Measurements from ENCODE around the gene KIF1A. TPM values are rescaled to one million over a fixed set of nuclear protein-coding genes. Genes with fewer than 3 reads are reported as not detected.

KIF1A gene
- polyA plus RNA-seq, 4 donors = 7.9 to 15.8 (median 12.5) TPM

DNA sequence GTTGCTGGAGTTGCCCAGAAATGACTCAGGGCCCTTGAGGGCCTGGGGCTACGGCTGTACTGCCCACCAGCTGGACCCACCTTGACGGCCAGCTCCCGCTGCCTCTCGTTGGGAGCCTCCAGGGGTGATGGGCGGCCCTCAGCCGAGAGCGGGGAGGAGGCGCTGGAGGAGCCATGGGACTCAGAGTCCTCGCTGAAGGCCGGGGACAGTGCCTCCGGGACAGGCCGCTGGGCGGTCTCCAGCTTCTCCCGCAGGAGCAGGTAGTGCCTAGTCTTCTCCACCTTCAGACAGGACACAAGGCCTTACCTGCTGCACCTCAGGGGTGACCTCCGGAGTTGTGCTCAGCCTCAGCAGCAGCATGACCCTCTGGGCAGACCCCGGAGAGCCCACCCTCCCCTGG is 97.6 kb downstream of the KIF1A start:
- DNase-seq (ENCODE audit: low read depth in 4 of 4, low spot score in 2 of 4) = no peak

DNA sequence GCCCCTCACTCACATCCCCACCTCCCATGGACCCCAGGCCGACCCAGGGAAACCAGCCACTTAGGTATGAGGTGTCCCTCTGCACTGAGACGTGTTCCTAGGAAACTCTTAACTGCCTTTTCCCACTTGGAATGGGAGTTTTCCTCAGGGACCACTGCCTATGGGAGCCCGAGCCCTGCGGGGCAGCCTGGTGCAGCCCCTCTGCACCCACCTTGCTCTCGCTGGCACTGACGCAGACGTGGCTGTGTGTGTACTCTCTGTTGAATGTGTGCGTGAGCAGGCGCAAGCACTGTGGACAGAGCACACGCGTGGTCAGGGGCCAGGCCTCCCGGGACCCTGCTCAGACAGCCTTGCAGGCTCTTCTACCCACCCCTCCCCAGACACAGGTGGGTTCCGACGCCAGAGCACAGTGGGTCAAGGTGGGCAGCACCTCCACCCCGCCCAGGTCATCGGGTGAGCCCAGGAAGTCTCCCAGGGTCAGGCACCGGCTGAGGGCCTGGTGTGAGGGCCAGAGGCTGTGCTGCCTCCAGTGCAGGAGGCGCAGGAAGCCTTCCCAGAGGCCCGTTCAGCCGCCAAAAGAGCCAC is 98.3 kb downstream of the KIF1A start:
- DNase-seq (ENCODE audit: low read depth in 4 of 4, low spot score in 2 of 4) = no peak

DNA sequence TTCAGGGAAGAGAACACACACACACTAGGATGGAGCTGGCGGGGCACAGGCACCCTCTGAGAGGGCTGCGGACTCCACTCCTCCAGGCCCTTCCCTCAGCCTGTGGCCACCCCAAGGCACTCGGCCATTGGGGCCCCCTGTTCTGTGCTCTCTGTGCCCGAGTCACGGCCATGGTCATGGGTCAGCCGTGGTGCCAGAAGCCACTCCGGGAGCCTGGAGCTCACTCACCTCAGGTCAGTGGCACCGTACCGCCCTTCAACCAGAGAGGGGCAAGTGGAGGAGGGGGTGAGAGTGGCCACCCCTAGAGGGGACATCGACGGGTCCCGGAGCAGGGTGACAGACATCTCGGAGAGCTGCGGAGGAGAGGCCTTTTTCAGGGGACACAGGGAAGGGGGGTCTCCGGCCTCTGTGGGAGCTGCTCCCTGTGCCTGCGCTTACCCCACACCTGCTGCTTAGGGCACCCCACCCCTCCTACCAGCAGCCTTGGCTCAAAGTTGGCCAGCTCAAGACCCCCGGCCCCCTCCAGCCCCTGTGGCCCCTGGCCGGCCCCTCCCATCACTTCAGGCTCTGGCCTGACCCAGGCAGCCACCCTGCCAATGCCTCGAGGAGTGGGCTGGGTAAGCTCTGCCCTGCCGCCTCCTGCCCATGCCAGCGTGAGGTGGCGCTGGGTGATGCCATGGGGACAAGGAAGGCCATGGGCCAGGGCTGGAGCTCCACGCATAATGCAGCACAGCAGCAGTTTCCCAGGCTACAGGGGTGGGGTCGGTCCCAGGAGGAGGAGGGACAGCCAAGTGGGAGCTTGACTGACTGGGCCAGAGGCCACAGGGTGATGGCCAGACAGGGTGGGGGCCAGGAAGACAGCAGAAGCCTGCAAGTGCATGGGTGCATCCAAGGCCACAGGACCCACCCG is 99.1 kb downstream of the KIF1A start:
- no peak for DNase-seq (ENCODE audit: low read depth in 4 of 4, low spot score in 2 of 4)

DNA sequence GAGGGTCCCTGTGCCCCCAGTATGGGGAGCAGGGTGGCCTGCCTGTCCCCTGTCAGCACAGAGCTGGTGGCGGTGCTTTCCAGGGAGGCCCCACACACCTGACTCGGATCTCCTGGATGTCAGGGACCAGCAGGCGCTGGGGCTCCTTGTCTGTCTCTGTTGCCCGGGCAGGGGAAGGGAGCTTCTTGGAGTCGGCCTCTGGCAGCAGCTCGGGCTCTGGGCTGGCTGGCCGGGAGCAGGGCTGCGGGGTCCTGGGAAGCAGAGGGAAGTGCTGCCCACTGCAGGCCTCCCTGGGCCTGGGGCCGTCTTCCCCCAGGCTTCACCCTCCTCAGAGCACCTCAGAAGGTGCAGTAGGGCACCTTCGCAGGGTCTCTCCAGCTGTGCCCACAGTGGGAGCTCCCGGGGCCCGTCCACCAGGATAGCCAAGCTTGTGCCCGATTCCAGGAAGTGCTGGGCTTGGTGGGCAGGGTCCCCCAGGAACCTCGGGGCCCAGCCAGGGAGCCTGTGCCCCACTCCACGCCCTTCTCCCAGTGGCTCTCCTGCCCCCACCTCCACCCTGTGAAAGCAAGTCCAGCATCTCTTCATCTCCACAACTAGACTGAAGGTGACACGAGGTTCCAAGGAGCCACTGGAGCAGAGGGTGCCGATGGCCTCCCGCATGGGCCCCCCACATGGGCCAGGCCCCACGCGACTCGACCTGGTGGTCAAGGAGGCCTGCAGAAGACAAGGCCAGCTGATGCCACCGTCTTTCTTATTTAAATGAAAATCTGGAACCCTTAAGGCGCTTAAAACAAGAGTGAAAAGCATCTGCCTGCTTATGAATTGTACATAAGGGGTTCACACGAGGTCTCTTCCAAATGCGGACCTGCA is 100.1 kb downstream of the KIF1A start:
- DNase-seq (ENCODE audit: low read depth in 4 of 4, low spot score in 2 of 4) = no peak

DNA sequence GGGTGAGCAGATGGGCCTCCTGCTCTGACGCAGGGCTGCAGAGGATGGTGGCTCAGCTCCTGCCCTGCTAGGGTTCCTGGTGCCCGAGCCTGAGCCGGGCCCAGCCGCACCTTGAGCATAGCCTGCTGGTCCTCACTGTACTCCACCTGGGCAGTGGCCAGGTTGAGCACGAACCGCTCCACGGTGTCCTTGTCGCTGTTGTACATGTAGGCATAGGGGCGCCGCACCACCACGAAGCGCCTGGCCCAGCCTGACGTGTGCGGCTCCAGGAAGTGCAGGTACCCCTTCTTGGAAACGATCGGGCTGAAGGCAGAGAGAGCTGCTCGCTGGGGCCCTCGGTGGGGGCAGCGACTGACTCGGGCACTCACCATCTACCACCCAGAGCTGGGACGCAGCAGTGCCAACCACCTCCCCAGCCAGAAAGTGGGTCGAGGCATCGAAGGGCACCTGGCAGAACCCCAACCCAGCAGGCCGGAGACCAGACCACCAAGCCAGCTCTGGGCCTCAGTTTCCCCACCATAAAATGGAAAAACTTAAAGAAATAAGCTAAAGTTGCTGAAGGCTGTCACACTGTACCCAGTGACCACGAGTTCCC is 101.0 kb downstream of the KIF1A start:
- no peak for DNase-seq (ENCODE audit: low read depth in 4 of 4, low spot score in 2 of 4)

DNA sequence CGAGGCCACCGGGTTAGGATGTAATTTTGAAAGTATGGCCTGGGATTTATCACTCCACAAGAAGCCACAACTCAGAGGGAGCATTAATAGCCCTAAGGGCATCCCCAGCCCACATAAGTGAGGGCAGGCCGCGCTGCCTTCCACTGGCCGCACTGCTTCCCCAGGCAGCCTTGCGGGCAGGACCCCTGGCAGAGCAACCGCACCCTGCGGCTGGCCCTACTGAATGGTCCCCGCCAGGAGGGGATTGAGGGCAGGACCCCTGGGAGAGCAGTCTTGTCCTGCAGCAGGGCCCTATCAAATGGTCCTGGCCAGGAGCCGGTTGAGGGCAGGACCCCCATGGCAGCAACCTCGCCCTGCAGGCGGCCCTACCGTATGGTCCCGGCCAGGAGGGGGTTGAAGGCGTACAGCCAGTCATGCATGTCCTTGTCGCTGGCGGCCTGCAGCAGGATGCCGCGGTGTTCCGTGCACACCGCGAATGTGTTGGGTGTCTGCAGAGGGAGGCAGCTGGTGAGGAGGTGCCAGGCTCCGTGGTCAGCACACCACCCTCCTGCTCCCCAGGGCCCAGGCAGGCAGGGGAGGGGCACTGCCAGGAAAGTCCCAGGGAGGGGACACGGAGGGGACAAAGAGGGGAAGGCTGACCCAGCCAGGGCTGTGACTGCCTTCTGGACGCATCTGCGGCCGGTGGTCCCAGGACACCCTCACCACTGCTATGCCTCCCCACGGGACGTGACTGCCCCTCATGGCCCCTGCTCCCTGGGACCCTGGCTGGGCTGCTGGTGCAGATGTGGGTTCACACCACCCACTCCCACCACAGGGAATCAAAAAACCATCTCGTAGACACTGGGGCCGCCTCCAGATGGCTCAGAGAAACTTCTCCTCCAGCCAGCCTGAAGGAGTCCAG is 102.1 kb downstream of the KIF1A start:
- no peak for DNase-seq (ENCODE audit: low read depth in 4 of 4, low spot score in 2 of 4)

DNA sequence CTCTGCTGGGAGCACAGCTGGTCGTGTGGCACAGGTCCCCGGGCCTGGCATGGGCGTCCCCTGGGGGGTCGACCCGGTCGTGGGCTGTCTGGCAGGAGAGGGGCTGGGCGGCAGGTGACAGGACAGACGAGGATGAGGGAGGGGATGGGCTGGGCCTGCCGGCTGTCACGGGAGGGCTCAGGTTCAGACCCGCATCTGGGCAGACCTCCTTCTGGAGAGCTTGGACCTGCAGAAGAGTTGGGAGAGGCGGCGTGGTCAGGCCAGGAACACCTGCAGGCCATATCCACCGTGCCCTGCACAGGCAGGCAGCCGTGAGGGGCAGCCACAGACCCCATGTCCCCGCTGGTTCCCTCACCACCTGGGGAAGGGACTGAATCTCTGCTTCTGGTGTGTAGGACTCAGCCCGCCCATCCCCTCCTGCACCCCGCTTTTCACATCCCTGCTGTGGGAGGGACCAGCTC is 102.8 kb downstream of the KIF1A start:
- DNase-seq (ENCODE audit: low read depth in 4 of 4, low spot score in 2 of 4) = no peak

DNA sequence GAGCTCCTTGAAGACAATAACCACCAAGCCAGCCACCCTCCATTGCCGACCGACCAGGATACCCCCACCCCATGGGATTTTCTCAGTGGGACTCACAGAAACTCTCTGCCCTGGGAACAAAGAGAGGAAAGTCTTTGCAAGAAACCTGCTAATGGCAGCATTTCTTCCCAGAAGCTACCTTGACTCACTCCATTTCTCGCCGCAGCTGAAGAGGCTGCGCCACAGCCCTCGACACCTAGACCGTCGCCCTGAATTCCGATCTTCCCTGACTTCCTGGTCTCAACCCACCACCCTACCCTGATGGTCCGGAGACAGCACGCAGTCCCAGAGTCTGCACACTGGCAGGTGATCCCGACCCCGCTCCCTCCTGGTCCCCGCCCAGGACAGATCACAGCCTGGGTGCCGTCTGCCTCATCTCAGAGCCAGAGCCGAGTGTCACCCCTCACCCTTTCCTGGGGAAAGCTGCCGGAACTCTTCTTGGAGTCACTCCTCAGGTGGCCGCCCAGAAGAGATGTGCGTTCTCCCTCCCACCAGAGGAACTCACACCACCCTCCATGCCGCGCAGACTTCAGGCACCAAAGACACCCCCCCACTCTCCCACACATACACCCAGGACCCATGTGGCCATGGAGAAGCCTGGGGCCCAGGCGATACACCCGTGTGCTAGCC is 103.8 kb downstream of the KIF1A start:
- DNase-seq (ENCODE audit: low read depth in 4 of 4, low spot score in 2 of 4) = no peak

DNA sequence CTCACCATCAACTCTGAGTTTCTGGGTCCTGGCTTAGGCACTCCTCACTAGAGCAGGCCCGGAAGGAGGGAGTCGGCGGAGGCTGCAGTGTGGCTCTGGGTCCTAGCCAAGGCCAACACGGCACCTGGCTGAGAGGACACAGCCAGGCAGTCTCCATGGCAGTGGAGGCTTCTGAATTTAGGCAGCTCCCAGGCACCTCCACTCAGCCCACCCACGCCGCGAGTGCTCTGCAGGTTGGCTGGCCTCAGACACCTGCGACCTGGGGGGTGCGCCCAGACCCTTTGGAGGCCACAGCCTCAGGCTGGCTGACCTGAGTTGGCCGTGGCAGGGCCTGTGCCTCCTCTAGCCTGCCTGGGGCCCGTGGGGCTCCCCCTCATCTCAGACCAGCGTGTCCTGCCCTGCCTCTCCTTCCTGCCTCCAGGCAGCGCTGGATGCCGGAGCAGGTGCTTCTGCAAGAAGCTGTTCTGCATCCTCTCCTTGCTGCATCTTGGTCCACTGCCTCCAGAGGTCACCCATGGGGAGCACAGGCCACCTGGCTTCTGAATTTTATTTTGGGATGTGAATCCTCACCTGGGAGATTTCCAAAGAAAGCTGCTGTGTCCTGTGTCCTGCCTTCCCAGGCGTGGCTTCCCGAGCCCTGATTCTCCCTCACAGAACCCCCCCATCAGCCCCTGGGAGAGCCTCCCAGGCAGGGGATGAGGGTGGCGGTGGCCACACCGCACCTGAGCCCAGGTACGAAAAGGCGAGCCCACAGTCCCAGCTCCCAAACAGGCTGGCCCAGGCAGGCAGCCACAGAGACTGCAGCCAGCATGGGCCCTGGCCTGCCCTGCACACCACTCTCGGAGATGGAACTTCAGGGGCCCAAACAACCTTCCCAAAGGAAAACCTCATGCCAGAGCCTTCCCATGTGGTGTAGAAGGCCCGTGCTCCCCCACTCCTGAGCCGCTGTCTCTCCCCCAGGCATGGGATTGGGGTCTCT is 105.0 kb downstream of the KIF1A start:
- DNase-seq (ENCODE audit: low read depth in 4 of 4, low spot score in 2 of 4) = no peak

DNA sequence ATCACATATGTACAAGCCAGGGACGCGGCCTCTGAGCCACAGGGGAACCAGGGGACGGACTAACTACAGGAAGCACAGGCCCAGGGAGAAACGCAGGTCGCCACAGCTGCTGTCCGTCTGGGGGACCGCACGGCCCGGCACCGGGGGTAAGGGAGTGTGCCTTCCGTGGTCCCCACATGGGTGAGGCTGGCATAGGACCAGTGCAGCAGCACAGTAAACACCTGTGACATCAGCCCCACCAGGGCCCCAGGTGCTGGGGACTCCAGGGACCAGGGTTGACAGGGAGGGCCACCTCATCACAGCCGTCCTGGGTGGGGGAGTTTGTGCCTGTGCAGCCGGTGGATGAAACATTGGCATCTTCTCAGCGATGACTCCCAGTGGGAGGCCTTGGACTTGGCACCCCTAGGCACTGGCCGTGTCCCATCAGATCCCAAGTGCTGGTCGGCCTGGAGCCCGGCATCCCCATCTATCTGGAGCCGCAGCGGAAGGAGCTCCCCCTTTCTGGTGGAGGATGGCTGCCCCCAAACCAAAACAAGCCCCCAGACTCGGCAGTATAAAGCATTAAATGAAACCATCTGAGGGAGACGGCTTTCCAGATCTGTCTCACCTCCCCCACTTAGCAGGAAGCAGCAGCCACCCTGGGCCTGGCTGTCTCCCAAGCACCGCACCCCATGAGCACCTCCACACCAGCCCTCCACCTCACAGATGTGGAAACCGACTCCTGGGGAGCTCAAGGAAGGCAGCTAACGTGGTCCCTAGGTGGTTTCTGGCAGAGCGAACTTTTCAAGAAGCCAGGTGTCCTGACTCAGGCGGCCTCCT is 105.9 kb downstream of the KIF1A start:
- no peak for DNase-seq (ENCODE audit: low read depth in 4 of 4, low spot score in 2 of 4)

DNA sequence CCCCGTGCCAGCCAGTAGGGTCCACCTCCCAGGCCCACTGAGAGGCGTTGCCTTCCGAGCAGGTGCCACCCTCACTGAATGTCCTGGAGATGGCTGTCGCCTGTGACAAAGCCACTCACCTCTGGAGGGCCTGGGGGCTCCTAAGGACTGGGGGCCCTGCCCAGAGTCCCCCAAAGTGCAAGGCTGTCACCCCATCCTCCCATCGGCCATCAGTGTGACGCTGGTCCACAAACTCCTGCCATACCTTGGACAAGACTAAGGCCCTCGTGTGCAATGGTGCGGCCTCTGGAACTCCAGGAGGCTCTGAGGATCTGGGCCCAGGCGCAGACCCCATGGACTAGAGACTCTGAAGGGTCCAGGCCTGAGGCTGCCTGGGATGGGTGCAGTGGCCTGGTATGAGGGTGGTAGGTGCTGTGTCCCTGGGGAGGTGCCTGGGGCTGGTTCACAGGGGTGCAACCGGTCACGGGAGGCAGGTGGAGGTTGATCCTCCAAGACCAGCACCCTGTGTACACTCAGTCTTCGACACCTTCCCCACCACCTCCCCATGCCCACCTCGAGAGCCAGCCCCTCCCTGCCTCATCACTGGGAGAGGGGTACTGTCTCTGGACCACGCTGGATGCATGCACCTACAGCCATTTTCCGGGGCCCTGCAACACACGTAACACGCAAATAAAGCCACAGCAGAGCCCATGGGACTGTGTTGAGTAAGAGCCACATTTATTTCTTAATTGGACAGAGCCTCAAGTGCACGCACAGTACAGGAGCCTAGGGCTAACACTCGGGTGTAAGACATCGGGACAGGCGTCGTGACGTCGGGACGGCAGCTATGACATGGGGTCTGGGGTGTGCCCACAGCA is 106.7 kb downstream of the KIF1A start:
- DNase-seq (ENCODE audit: low read depth in 4 of 4, low spot score in 2 of 4) = no peak

DNA sequence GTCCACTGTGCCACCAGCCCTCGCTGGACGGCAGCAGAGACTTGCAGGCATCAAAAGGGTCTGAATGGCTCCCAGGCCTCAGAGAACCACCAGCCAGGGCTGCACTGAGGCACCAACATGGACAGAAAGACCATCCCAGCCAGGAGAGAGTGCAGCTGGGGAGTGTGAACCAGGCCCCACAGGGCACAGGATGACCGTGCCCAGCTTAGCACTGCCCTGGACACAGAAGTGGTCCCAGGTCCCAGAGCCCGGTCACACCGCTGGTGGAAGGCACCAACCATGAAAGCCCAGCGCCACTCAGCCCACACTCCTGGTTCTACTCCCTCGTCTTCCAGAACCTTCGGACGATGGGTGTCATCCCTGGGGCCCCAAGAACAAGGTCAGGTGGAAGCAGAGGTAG is 107.9 kb downstream of the KIF1A start:
- DNase-seq (ENCODE audit: low read depth in 4 of 4, low spot score in 2 of 4) = no peak

DNA sequence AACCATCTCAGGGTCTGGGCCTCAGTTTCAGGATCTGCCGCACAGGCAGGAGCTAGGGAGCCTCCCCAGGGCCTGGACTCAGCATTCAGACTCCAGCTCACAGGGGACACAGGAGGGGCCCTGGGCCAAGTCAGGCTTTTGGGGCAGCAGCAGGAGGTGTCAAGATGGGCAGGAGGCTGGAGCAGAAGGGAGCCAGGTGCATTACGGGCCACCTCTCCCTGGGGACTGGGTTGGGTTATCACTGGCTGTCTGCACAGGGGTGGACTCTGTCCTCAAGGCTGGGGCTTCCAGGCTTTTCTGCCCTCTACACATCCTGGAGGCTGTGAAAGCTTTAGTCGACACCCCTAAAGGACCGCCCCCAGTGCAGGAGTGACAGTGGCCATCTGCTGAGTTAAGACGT is 108.3 kb downstream of the KIF1A start:
- DNase-seq (ENCODE audit: low read depth in 4 of 4, low spot score in 2 of 4) = no peak

DNA sequence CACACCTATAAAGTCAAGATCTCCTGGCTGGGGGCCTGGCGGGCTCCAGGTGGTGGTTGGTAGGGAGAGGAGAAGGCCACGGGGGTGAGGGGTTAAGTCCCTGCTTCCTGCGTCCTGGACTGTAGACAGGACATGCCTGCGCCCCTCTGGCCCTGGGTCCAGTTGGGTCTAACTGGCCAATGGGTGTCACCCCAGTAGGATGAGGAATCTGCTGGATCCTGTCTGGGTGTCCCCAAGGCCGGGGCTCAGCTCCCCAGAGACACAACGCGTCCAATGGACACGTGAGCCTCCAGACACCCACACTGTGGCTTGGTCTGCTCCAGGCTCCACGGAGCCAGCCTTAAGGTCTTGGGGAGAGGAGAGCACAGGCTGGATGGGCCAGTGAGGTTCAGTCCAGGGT is 108.7 kb downstream of the KIF1A start:
- no peak for DNase-seq (ENCODE audit: low read depth in 4 of 4, low spot score in 2 of 4)

DNA sequence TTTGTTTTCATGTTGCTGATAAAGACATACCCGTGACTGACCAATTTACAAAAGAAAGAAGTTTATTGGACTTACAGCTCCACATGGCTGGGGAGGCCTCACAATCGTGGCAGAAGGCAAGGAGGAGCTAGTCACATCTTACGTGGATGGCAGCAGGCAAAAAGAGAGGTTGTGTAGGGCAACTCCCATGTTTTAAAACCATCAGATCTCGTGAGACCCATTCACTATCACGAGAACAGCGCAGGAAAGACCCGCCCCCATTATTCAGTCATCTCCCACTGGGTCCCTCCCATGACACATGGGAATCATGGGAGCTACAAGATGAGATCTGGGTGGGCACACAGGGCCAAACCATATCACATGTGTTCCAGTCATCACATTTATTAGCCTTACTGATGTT is 111.6 kb downstream of the KIF1A start:
- DNase-seq (ENCODE audit: low read depth in 4 of 4, low spot score in 2 of 4) = no peak

DNA sequence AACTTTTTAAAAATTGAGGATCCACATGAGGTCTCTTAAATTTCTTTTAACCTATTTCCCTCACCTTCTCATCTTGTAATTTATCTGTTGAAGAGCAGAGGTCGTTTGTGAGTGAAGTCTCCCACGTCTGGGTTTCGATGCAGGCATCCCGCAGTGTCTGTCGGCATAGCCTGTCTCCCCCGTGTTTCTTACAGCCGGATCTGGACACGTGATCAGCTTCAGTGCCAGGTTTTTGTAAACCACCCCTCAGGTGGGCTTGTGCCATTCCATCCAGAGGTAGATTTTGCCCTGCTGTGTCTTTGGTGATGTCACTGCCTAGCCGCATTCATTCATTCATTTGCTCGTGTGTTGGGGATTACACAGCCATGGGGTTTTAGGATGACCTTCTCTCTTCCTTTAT is 112.2 kb downstream of the KIF1A start:
- no peak for DNase-seq (ENCODE audit: low read depth in 4 of 4, low spot score in 2 of 4)

Measured in left renal cortex interstitium (tissue), 4 donors.